ENCODE measurements around the gene NUF2. TPM values are rescaled to one million over a fixed set of nuclear protein-coding genes. Genes with fewer than 3 reads are reported as not detected.

Gene NUF2
- total RNA-seq (2022; extraction: Qiagen RNA extraction; ENCODE audit: low read depth), result 21.9 to 29.9 TPM (median 27.0 TPM) in 5 replicates

DNA sequence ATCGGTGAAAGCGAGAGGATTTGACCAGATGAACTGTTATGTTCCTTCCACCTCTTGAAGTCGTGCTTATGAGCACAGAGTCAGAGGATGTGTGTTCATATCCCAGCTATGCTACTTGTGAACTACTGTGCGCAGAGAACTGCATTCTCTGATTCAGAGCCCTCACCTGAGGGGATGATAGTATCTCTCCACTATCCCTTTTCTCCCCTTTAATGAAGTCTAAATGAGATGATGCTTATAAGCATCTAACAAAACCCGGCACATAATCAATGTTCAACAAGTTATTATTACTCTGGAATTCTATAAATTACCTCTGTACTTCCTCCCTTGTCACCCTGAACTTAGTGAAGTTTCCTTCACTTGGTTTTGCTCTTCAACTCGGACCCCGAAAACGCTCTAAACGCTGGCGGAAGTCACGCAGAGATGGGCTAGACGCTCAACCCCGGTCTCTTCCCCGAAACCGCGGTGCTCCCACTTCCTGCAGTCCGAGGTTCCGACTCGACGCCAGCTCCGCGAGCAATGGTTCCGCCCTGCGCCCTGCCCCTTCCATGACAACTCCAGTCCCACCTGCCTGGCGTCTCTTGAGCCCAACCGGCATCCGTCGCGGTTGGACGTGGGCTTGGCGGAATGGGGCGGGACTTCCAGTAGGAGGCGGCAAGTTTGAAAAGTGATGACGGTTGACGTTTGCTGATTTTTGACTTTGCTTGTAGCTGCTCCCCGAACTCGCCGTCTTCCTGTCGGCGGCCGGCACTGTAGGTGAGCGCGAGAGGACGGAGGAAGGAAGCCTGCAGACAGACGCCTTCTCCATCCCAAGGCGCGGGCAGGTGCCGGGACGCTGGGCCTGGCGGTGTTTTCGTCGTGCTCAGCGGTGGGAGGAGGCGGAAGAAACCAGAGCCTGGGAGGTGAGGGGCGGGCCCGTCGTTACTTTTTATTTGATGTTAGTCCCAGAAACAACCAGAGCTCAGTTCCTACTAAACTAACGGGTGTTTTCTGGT is at the start of gene NUF2:
TSS of gene NUF2 (plus strand) at position 644 of the 995 bp plus-strand sequence. CDS start 4,098 bp downstream, outside the sequence.

Other genes starting within 250 kb of the NUF2 start
- 0.51 to 1.5 TPM (median 1.3 TPM) in 5 replicates for gene RGS5, start 119.0 kb upstream of the NUF2 start, total RNA-seq (2022; extraction: Qiagen RNA extraction; ENCODE audit: low read depth)

All from A549 treated with GW870086 at 1 μM for 4 hours (cell line).